ENCODE data around the gene TXNRD2.

GRCh38 chr22:19867617-19868016, 74.0 kb downstream of the TXNRD2 start:
- TF ChIP-seq CTCF (conservative IDR thresholded peaks at IDR 0.05; ENCODE audit: low read length) (no peak), EZH2phosphoT487 (IDR thresholded peaks at IDR 0.05; ENCODE audit: borderline replicate concordance, low read depth, low read length) (no peak)

Measured in OCI-LY7 (cell line).